Fibroblast of skin of back (primary cell): Measurements from ENCODE around the gene CPNE4. TPM values are rescaled to one million over a fixed set of nuclear protein-coding genes. Genes with fewer than 3 reads are reported as not detected.
"Not testable (repeated sequence)": the region's sequence is repeated elsewhere in the genome, so short reads cannot be mapped to it uniquely, and the experiment has no call there.

ENCODE experiments used
- DNase-seq: peaks from one replicate; pipeline ENCODE4 v3.0.0-alpha.2; 2013
- polyA plus RNA-seq, 2 experiments: library from polyadenylated mRNA; unstranded; fragments of 120-200 nt; gene quantifications; one replicate each; pipeline ENCODE4 v1.2.1, GENCODE V29; 2013; ENCODE audit not compliant: insufficient read length in 2 of 2

CPNE4 gene
- not detected for polyA plus RNA-seq (2013, experiment 1 of 2; ENCODE audit: insufficient read length)
- polyA plus RNA-seq (2013, experiment 2 of 2; ENCODE audit: insufficient read length) = not detected

GRCh38 chr3:132034486-132035464 is at the start of gene CPNE4:
CPNE4 (minus strand) TSS chr3:132035014.
- peak; percentile 69 for DNase-seq

GRCh38 chr3:132083583-132084279 is 48.9 kb upstream of the CPNE4 start:
- peak; percentile 26 for DNase-seq

GRCh38 chr3:132083159-132083558 is 48.3 kb upstream of the CPNE4 start:
- DNase-seq = no peak

- DNase-seq = no peak
Measured at GRCh38 chr3:132079147-132079546, 44.3 kb upstream of the CPNE4 start.

- DNase-seq = no peak
Measured at GRCh38 chr3:132073771-132074170, 39.0 kb upstream of the CPNE4 start.

GRCh38 chr3:132071043-132071442 is 36.2 kb upstream of the CPNE4 start:
- DNase-seq = no peak

- no peak for DNase-seq
Measured at GRCh38 chr3:132064114-132064513, 29.3 kb upstream of the CPNE4 start.

GRCh38 chr3:132062535-132062934 is 27.7 kb upstream of the CPNE4 start:
- DNase-seq = no peak

- DNase-seq = no peak
Measured at GRCh38 chr3:132055872-132056271, 21.1 kb upstream of the CPNE4 start.

GRCh38 chr3:132047209-132047608 is 12.4 kb upstream of the CPNE4 start:
- DNase-seq = no peak

GRCh38 chr3:132044874-132045273 is 10.1 kb upstream of the CPNE4 start:
- DNase-seq = not testable (repeated sequence)

GRCh38 chr3:132042681-132043080 is 7.9 kb upstream of the CPNE4 start:
- DNase-seq = no peak

- DNase-seq = peak; percentile 11
Measured at GRCh38 chr3:132038198-132038825, 3.5 kb upstream of the CPNE4 start.

GRCh38 chr3:132037581-132037980 is 2.8 kb upstream of the CPNE4 start:
- no peak for DNase-seq

- DNase-seq = no peak
Measured at GRCh38 chr3:132037056-132037455, 2.2 kb upstream of the CPNE4 start.

- no peak for DNase-seq
Measured at GRCh38 chr3:132034097-132034485, 723 bp downstream of the CPNE4 start.

GRCh38 chr3:132033471-132033870 is 1.3 kb downstream of the CPNE4 start:
- no peak for DNase-seq

GRCh38 chr3:132032959-132033358 is 1.9 kb downstream of the CPNE4 start:
- DNase-seq = no peak

- DNase-seq = peak; percentile 70
Measured at GRCh38 chr3:132029182-132029902, 5.5 kb downstream of the CPNE4 start.

- no peak for DNase-seq
Measured at GRCh38 chr3:132022914-132023313, 11.9 kb downstream of the CPNE4 start.

GRCh38 chr3:132020058-132020457 is 14.8 kb downstream of the CPNE4 start:
- DNase-seq = no peak

- no peak for DNase-seq
Measured at GRCh38 chr3:132017137-132017536, 17.7 kb downstream of the CPNE4 start.
